Liver (tissue), 9 donors: ENCODE results near the gene DPEP2. TPM values are rescaled to one million over a fixed set of nuclear protein-coding genes. Genes with fewer than 3 reads are reported as not detected.

Source experiments
- DNase-seq: peaks from one replicate; pipeline ENCODE4 v3.0.0-alpha.2; 2017; ENCODE audit warnings: low spot score
- H3K27ac ChIP-seq, 2 donors: one replicate each; pipeline ENCODE4 v1.7.0; 2013; ENCODE audit warnings: inconsistent platforms in 2 of 2, low read length in 2 of 2, control low read depth in 1 of 2, low read depth in 1 of 2, mild to moderate bottlenecking in 1 of 2
- H3K27me3 ChIP-seq, 4 donors: one replicate each; pipeline versions ENCODE4 v1.6.1 to v1.7.0; 2013; ENCODE audit warnings: low read length in 3 of 4, inconsistent platforms in 1 of 4, mild to moderate bottlenecking in 1 of 4, moderate library complexity in 1 of 4; ENCODE audit not compliant: control insufficient read depth in 4 of 4, insufficient read depth in 4 of 4
- H3K36me3 ChIP-seq, 4 donors: one replicate each; pipeline versions ENCODE4 v1.6.1 to v1.7.0; 2013; ENCODE audit warnings: low read length in 3 of 4, mild to moderate bottlenecking in 3 of 4, low read depth in 1 of 4, moderate library complexity in 1 of 4; ENCODE audit not compliant: control insufficient read depth in 4 of 4, insufficient read depth in 3 of 4
- H3K4me1 ChIP-seq, 4 donors: one replicate each; pipeline versions ENCODE4 v1.6.1 to v1.7.0; 2013; ENCODE audit warnings: low read length in 3 of 4, mild to moderate bottlenecking in 3 of 4, moderate library complexity in 1 of 4; ENCODE audit not compliant: control insufficient read depth in 4 of 4, insufficient read depth in 4 of 4
- H3K4me3 ChIP-seq, 3 donors: one replicate each; pipeline versions ENCODE4 v1.6.1 to v1.7.0; 2013; ENCODE audit warnings: low read length in 3 of 3, control low read depth in 1 of 3, low read depth in 1 of 3, mild to moderate bottlenecking in 1 of 3
- H3K9ac ChIP-seq, 2 donors: one replicate each; pipeline ENCODE4 v1.7.0; 2013; ENCODE audit warnings: low read length in 2 of 2, mild to moderate bottlenecking in 2 of 2, moderate library complexity in 2 of 2, control low read depth in 1 of 2, low read depth in 1 of 2
- H3K9me3 ChIP-seq, 4 donors: one replicate each; pipeline versions ENCODE4 v1.6.1 to v1.7.0; 2013; ENCODE audit warnings: low read length in 3 of 4; ENCODE audit not compliant: control insufficient read depth in 4 of 4
- ATF3 ChIP-seq: IDR thresholded peaks from 2 replicates; pipeline ENCODE4 v1.6.1; 2016; ENCODE audit warnings: antibody characterized with exemption
- CTCF ChIP-seq: fragments of 150-350 bp; IDR thresholded peaks from 2 replicates; pipeline ENCODE4 v1.5.1; 2017; ENCODE audit warnings: improper control_type of control experiment, low read depth, low read length; ENCODE audit not compliant: missing input control
- EGR1 ChIP-seq, 2 donors: IDR thresholded peaks; 2 replicates each; pipeline ENCODE4 v1.6.1; 2016 to 2018; ENCODE audit warnings: antibody characterized with exemption in 2 of 2, low read depth in 2 of 2
- FOXA1 ChIP-seq: IDR thresholded peaks from 2 replicates; pipeline ENCODE4 v1.6.1; 2016; ENCODE audit warnings: antibody characterized with exemption
- FOXA2 ChIP-seq: IDR thresholded peaks from 2 replicates; pipeline ENCODE4 v1.6.1; 2016; ENCODE audit warnings: antibody characterized with exemption
- GABPA ChIP-seq, 2 donors: IDR thresholded peaks in 1 of 2; conservative IDR thresholded peaks in 1 of 2; 2 replicates each; pipeline ENCODE4 v1.6.1; 2016; ENCODE audit warnings: antibody characterized with exemption in 2 of 2, mild to moderate bottlenecking in 1 of 2, moderate library complexity in 1 of 2
- HNF4A ChIP-seq, 2 donors: conservative IDR thresholded peaks; 2 replicates each; pipeline ENCODE4 v1.6.1; 2016; ENCODE audit warnings: antibody characterized with exemption in 2 of 2, mild to moderate bottlenecking in 2 of 2
- HNF4G ChIP-seq: IDR thresholded peaks from 2 replicates; pipeline ENCODE4 v1.6.1; 2016; ENCODE audit warnings: antibody characterized with exemption
- JUND ChIP-seq, 2 donors: IDR thresholded peaks; 2 replicates each; pipeline ENCODE4 v1.6.1; 2016; ENCODE audit warnings: antibody characterized with exemption in 2 of 2
- NR2F2 ChIP-seq: IDR thresholded peaks from 2 replicates; pipeline ENCODE4 v1.6.1; 2016; ENCODE audit warnings: antibody characterized with exemption
- RAD21 ChIP-seq, 2 donors: IDR thresholded peaks; 2 replicates each; pipeline ENCODE4 v1.6.1; 2016; ENCODE audit warnings: antibody characterized with exemption in 2 of 2, mild to moderate bottlenecking in 2 of 2
- RXRA ChIP-seq, 2 donors: IDR thresholded peaks; 2 replicates each; pipeline ENCODE4 v1.6.1; 2017 to 2018; ENCODE audit warnings: antibody characterized with exemption in 2 of 2, mild to moderate bottlenecking in 1 of 2
- SP1 ChIP-seq: IDR thresholded peaks from 2 replicates; pipeline ENCODE4 v1.6.1; 2018; ENCODE audit warnings: antibody characterized with exemption, mild to moderate bottlenecking
- TAF1 ChIP-seq: conservative IDR thresholded peaks from 2 replicates; pipeline ENCODE4 v1.6.1; 2016; ENCODE audit warnings: antibody characterized with exemption, mild to moderate bottlenecking
- YY1 ChIP-seq: IDR thresholded peaks from 2 replicates; pipeline ENCODE4 v1.6.1; 2016; ENCODE audit warnings: antibody characterized with exemption, mild to moderate bottlenecking
- WGBS: extraction: QIAGEN DNeasy Blood & Tissue Kit; methylation state at CpG from one replicate; pipeline ENCODE4 v1.1.7; 2013; 5-methylcytosine and 5-hydroxymethylcytosine counted together
- polyA plus RNA-seq, 2 donors: library from polyadenylated mRNA; stranded (reverse) in 1 of 2; unstranded in 1 of 2; fragments of 200-250 nt in 1 of 2; fragments of >200 nt in 1 of 2; fragmentation: Nextera tagmentation in 1 of 2; extraction: Ambion mirVana in 1 of 2; gene quantifications; one replicate each; pipeline versions ENCODE4 v1.2.1 to v1.2.3, GENCODE V29; 2013 to 2015
- total RNA-seq, 2 donors: library from RNA; depleted of rRNA; stranded (reverse); fragments of >200 nt; gene quantifications; one replicate each; pipeline ENCODE4 v1.2.3, GENCODE V29; 2014
- TF ChIP-seq, protein P1 (sequence below): IDR thresholded peaks from 2 replicates; pipeline ENCODE4 v1.6.1; 2016; ENCODE audit warnings: antibody characterized with exemption, mild to moderate bottlenecking
- TF ChIP-seq, protein P2 (sequence below): IDR thresholded peaks from 2 replicates; pipeline ENCODE4 v1.6.1; 2016; ENCODE audit warnings: antibody characterized with exemption
- TF ChIP-seq, protein P3 (sequence below): IDR thresholded peaks from 2 replicates; pipeline ENCODE4 v1.6.1; 2016; ENCODE audit warnings: antibody characterized with exemption
- donor health status: healthy.
- donor health status: healthy.
- donor health status: healthy.
- donor health status: healthy.
- donor health status: healthy.

Gene DPEP2
- total and polyA plus RNA-seq, 4 donors: 1.4 to 2.4 (median 1.9) TPM

DNA sequence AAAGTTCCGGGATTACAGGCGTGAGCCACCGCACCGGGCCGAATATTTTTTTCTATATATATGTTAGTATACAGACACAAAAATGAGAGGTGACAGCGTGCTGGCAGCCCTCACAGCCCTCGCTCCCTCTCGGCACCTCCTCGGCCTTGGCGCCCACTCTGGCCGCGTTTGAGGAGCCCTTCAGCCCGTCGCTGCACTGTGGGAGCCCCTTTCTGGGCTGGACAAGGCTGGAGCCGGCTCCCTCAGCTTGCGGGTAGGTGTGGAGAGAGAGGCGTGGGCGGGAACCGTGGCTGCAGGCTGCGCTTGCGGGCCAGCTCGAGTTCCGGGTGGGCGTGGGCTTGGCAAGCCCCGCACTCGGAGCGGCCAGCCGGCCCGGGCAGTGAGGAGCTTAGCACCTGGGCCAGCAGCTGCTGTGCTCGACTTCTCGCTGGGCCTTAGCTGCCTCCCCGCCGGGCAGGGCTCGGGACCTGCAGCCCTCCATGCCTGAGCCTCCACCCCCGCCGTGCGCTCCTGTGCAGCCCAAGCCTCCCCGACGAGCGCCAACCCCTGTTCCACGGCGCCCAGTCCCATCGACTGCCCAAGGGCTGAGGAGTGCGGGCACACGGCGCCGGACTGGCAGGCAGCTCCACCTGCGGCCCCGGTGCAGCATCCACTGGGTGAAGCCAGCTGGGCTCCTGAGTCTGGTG is 17.1 kb downstream of the DPEP2 start:
- Histone ChIP-seq H3K9me3 (no peaks in the 10 kb centered on the region), H3K27ac (no peak overlapping the region), H3K9ac (no peak overlapping the region), H3K27me3 (no peaks in the 10 kb centered on the region), H3K4me1 (no peaks in the 10 kb centered on the region), H3K4me3 (no peak overlapping the region), H3K36me3 (no peaks in the 10 kb centered on the region)
- WGBS: 96% methylated on average over 49 of the region's 49 CpGs
- TF ChIP-seq, protein P1, sequence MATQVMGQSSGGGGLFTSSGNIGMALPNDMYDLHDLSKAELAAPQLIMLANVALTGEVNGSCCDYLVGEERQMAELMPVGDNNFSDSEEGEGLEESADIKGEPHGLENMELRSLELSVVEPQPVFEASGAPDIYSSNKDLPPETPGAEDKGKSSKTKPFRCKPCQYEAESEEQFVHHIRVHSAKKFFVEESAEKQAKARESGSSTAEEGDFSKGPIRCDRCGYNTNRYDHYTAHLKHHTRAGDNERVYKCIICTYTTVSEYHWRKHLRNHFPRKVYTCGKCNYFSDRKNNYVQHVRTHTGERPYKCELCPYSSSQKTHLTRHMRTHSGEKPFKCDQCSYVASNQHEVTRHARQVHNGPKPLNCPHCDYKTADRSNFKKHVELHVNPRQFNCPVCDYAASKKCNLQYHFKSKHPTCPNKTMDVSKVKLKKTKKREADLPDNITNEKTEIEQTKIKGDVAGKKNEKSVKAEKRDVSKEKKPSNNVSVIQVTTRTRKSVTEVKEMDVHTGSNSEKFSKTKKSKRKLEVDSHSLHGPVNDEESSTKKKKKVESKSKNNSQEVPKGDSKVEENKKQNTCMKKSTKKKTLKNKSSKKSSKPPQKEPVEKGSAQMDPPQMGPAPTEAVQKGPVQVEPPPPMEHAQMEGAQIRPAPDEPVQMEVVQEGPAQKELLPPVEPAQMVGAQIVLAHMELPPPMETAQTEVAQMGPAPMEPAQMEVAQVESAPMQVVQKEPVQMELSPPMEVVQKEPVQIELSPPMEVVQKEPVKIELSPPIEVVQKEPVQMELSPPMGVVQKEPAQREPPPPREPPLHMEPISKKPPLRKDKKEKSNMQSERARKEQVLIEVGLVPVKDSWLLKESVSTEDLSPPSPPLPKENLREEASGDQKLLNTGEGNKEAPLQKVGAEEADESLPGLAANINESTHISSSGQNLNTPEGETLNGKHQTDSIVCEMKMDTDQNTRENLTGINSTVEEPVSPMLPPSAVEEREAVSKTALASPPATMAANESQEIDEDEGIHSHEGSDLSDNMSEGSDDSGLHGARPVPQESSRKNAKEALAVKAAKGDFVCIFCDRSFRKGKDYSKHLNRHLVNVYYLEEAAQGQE: no peak
- TF ChIP-seq FOXA1: no peak
- no peak for TF ChIP-seq YY1
- no peak for TF ChIP-seq JUND (IDR thresholded peaks at IDR 0.05)
- no peak for TF ChIP-seq CTCF
- no peak for TF ChIP-seq RAD21 (IDR thresholded peaks at IDR 0.05)
- no peak for TF ChIP-seq ATF3
- no peak for TF ChIP-seq FOXA2
- TF ChIP-seq, protein P2, sequence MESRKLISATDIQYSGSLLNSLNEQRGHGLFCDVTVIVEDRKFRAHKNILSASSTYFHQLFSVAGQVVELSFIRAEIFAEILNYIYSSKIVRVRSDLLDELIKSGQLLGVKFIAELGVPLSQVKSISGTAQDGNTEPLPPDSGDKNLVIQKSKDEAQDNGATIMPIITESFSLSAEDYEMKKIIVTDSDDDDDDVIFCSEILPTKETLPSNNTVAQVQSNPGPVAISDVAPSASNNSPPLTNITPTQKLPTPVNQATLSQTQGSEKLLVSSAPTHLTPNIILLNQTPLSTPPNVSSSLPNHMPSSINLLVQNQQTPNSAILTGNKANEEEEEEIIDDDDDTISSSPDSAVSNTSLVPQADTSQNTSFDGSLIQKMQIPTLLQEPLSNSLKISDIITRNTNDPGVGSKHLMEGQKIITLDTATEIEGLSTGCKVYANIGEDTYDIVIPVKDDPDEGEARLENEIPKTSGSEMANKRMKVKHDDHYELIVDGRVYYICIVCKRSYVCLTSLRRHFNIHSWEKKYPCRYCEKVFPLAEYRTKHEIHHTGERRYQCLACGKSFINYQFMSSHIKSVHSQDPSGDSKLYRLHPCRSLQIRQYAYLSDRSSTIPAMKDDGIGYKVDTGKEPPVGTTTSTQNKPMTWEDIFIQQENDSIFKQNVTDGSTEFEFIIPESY: no peak
- no peak for TF ChIP-seq RXRA (IDR thresholded peaks at IDR 0.05)
- no peak for TF ChIP-seq NR2F2
- no peak for TF ChIP-seq EGR1 (IDR thresholded peaks at IDR 0.05; ENCODE audit: low read depth in 2 of 2)
- TF ChIP-seq, protein P3, sequence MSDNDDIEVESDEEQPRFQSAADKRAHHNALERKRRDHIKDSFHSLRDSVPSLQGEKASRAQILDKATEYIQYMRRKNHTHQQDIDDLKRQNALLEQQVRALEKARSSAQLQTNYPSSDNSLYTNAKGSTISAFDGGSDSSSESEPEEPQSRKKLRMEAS: no peak
- TF ChIP-seq TAF1: no peak
- no peak for TF ChIP-seq HNF4G
- TF ChIP-seq HNF4A (conservative IDR thresholded peaks at IDR 0.05): no peak
- no peak for TF ChIP-seq SP1
- TF ChIP-seq GABPA (IDR thresholded peaks at IDR 0.05 in 1 of 2, conservative IDR thresholded peaks at IDR 0.05 in 1 of 2): no peak
- DNase-seq: no peak
